Uterus (tissue), 2 donors: Measurements from ENCODE around the gene LDHAL6A.

Experiments
- CTCF ChIP-seq, 4 experiments: fragments of 200-600 bp in 2 of 4; fragments of 450-650 bp in 2 of 4; sonication (generic) in 2 of 4; IDR thresholded peaks; one replicate each; pipeline ENCODE4 v1.5.1; 2016 to 2019; ENCODE audit warnings: antibody characterized with exemption in 4 of 4, mild to moderate bottlenecking in 2 of 4, moderate library complexity in 1 of 4
- POLR2A ChIP-seq, 2 donors: fragments of 450-650 bp; IDR thresholded peaks; one replicate each; pipeline ENCODE4 v1.6.1; 2016; ENCODE audit warnings: antibody characterized with exemption in 2 of 2, mild to moderate bottlenecking in 1 of 2, moderate library complexity in 1 of 2

- TF ChIP-seq CTCF (IDR thresholded peaks at IDR 0.05): no peak
- no peak for TF ChIP-seq POLR2A (IDR thresholded peaks at IDR 0.05)
Observed at GRCh38 chr11:18498039-18498438, 42.4 kb downstream of the LDHAL6A start.
